Activated T-helper 1 cell treated with anti-CD3 and anti-CD28 coated beads, Interleukin-2, amount 50 U/mL, for 16 hours (primary cell): ENCODE results near the gene STX18.

Source experiments
- DNase-seq, 2 donors: peaks; one replicate each; pipeline ENCODE4 v3.0.0-alpha.2; 2020; ENCODE audit warnings: low read depth in 1 of 2, low spot score in 1 of 2

STX18 gene

GRCh38 chr4:4386296-4386735 is 155.5 kb downstream of the STX18 start:
- DNase-seq, result peak in 1 of 2 donors; percentile 9

GRCh38 chr4:4385729-4386295 is 156.0 kb downstream of the STX18 start:
- DNase-seq, result no peak

GRCh38 chr4:4384837-4385236 is 157.0 kb downstream of the STX18 start:
- no peak for DNase-seq

- no peak for DNase-seq
Observed at GRCh38 chr4:4383085-4383484, 158.8 kb downstream of the STX18 start.

GRCh38 chr4:4379540-4380087 is 162.2 kb downstream of the STX18 start:
- no peak for DNase-seq

- DNase-seq, result no peak
Observed at GRCh38 chr4:4377732-4378460, 164.0 kb downstream of the STX18 start.

- DNase-seq, result no peak
Observed at GRCh38 chr4:4377191-4377590, 164.7 kb downstream of the STX18 start.

GRCh38 chr4:4376074-4376473 is 165.8 kb downstream of the STX18 start:
- DNase-seq, result no peak

- DNase-seq, result no peak
Observed at GRCh38 chr4:4374388-4375098, 167.3 kb downstream of the STX18 start.
